Upper lobe of left lung (tissue), 6 donors: Measurements from ENCODE around the gene TNFAIP8. TPM values are rescaled to one million over a fixed set of nuclear protein-coding genes. Genes with fewer than 3 reads are reported as not detected.

Experiments used
- ATAC-seq, 2 donors: fragments of 200-7000 bp; cut with Tn5 transposase; one replicate each; pipeline ENCODE4 v1.9.1; 2022; ENCODE audit warnings: mild to moderate bottlenecking in 2 of 2, moderate library complexity in 2 of 2; ENCODE audit not compliant: low FRiP score in 2 of 2
- DNase-seq, 2 donors: peaks; one replicate each; pipeline ENCODE4 v3.0.0-alpha.2; 2019 to 2020
- H3K27ac ChIP-seq, 4 donors: fragments of 200-600 bp; sonication (generic); one replicate each; pipeline ENCODE4 v1.5.1; 2016 to 2019
- H3K27me3 ChIP-seq, 4 donors: fragments of 200-600 bp; sonication (generic); one replicate each; pipeline ENCODE4 v1.5.1; 2017 to 2019
- H3K36me3 ChIP-seq, 4 donors: fragments of 200-600 bp; sonication (generic); one replicate each; pipeline ENCODE4 v1.5.1; 2016 to 2019
- H3K4me1 ChIP-seq, 4 donors: fragments of 200-600 bp; sonication (generic); one replicate each; pipeline ENCODE4 v1.5.1; 2018 to 2019
- H3K4me3 ChIP-seq, 4 donors: fragments of 200-600 bp; sonication (generic); one replicate each; pipeline ENCODE4 v1.5.1; 2017 to 2019; ENCODE audit warnings: mild to moderate bottlenecking in 2 of 4, moderate library complexity in 1 of 4
- H3K9me3 ChIP-seq, 4 donors: fragments of 200-600 bp; sonication (generic); one replicate each; pipeline ENCODE4 v1.5.1; 2018 to 2019
- CTCF ChIP-seq, 6 experiments: fragments of 450-650 bp in 4 of 6; fragments of 200-600 bp in 2 of 6; sonication (generic) in 2 of 6; IDR thresholded peaks; one replicate each; pipeline ENCODE4 v1.5.1; 2016 to 2019; ENCODE audit warnings: antibody characterized with exemption in 6 of 6
- EP300 ChIP-seq, 4 donors: sonication (generic); formaldehyde crosslinking; IDR thresholded peaks; one replicate each; pipeline ENCODE4 v1.5.1; 2017; ENCODE audit warnings: antibody characterized with exemption in 4 of 4, control low read depth in 2 of 4
- POLR2A ChIP-seq, 4 donors: fragments of 450-650 bp; IDR thresholded peaks; one replicate each; pipeline ENCODE4 v1.5.1; 2016 to 2017; ENCODE audit warnings: antibody characterized with exemption in 4 of 4, mild to moderate bottlenecking in 2 of 4
- POLR2AphosphoS5 ChIP-seq, 2 donors: sonication (generic); formaldehyde crosslinking; IDR thresholded peaks; one replicate each; pipeline ENCODE4 v1.5.1; 2017; ENCODE audit warnings: antibody characterized with exemption in 2 of 2
- WGBS, 2 donors: methylation state at CpG; one replicate each; pipeline ENCODE4 v1.1.5; 2017 to 2018; 5-methylcytosine and 5-hydroxymethylcytosine counted together
- total RNA-seq, 6 donors: library from RNA; depleted of rRNA in 4 of 6; stranded (reverse); fragments of >200 nt in 4 of 6; gene quantifications; one replicate each; pipeline versions ENCODE4 v1.1.0 to v1.2.1, GENCODE V29; 2016 to 2021
- donor health status: DM: no; HTN: no; CAD: no; lungs with moderate emphysema.
- donor health status: DM: no; HTN: yes; CAD: no; lungs with severe emphysema.

The TNFAIP8 gene
- total RNA-seq, 6 donors from 2014 or later = 14.7 to 33.2 (median 19.7) TPM

GRCh38 chr5:119379096-119379495 is 23.3 kb downstream of the TNFAIP8 start:
- no peaks in the 10 kb centered on the region for H3K36me3 ChIP-seq
- no peaks in the 10 kb centered on the region for H3K9me3 ChIP-seq
- H3K27ac ChIP-seq = no peak overlapping the region
- WGBS, 2 donors = 80 to 85% methylated on average over 2 of the region's 2 CpGs
- peaks cover 0 to 15% (median 3%) of the 10 kb centered on the region in 4 donors for H3K4me1 ChIP-seq
- ATAC-seq = no peak
- no peak for DNase-seq
- no peak for TF ChIP-seq POLR2AphosphoS5 (IDR thresholded peaks at IDR 0.05)
- no peak overlapping the region for H3K4me3 ChIP-seq
- H3K27me3 ChIP-seq = no peaks in the 10 kb centered on the region

GRCh38 chr5:119379942-119380547 is 24.2 kb downstream of the TNFAIP8 start:
- H3K27me3 ChIP-seq = no peaks in the 10 kb centered on the region
- no peaks in the 10 kb centered on the region for H3K36me3 ChIP-seq
- peaks cover 0 to 17% (median 3%) of the 10 kb centered on the region in 4 donors for H3K4me1 ChIP-seq
- H3K4me3 ChIP-seq = no peak overlapping the region
- WGBS, 2 donors = 90 to 93% methylated on average over 2 of the region's 2 CpGs
- no peak overlapping the region for H3K27ac ChIP-seq
- H3K9me3 ChIP-seq = no peaks in the 10 kb centered on the region
- TF ChIP-seq POLR2AphosphoS5 (IDR thresholded peaks at IDR 0.05) (no peak), EP300 (IDR thresholded peaks at IDR 0.05) (no peak), CTCF (IDR thresholded peaks at IDR 0.05) (no peak), POLR2A (IDR thresholded peaks at IDR 0.05) (no peak)
- DNase-seq (no peak), ATAC-seq (no peak)

- no peaks in the 10 kb centered on the region for H3K27me3 ChIP-seq
- no peak overlapping the region for H3K4me3 ChIP-seq
- peaks cover 2 to 37% (median 13%) of the 10 kb centered on the region in 4 donors for H3K4me1 ChIP-seq
- TF ChIP-seq POLR2AphosphoS5 (IDR thresholded peaks at IDR 0.05) (no peak), CTCF (IDR thresholded peaks at IDR 0.05) (no peak), POLR2A (IDR thresholded peaks at IDR 0.05) (no peak), EP300 (IDR thresholded peaks at IDR 0.05) (no peak)
- ATAC-seq = no peak
- H3K36me3 ChIP-seq = no peaks in the 10 kb centered on the region
- H3K9me3 ChIP-seq = no peaks in the 10 kb centered on the region
- DNase-seq = no peak
- no peak overlapping the region for H3K27ac ChIP-seq
- WGBS, 2 donors = 80 to 84% methylated on average over 3 of the region's 3 CpGs
Observed at GRCh38 chr5:119382169-119382568, 26.4 kb downstream of the TNFAIP8 start.

- H3K9me3 ChIP-seq = no peaks in the 10 kb centered on the region
- H3K4me3 ChIP-seq = no peak overlapping the region
- H3K36me3 ChIP-seq = no peaks in the 10 kb centered on the region
- 98 to 100% methylated on average over 1 of the region's 1 CpG for whole genome bisulfite sequencing, 2 donors
- no peak for TF ChIP-seq EP300 (IDR thresholded peaks at IDR 0.05)
- TF ChIP-seq CTCF (IDR thresholded peaks at IDR 0.05) = no peak
- TF ChIP-seq POLR2A (IDR thresholded peaks at IDR 0.05) = no peak
- TF ChIP-seq POLR2AphosphoS5 (IDR thresholded peaks at IDR 0.05) = no peak
- ATAC-seq (no peak), DNase-seq (no peak)
- H3K27ac ChIP-seq = no peak overlapping the region
- H3K27me3 ChIP-seq = no peaks in the 10 kb centered on the region
- peaks cover 6 to 44% (median 18%) of the 10 kb centered on the region in 4 donors for H3K4me1 ChIP-seq
Observed at GRCh38 chr5:119383008-119383407, 27.2 kb downstream of the TNFAIP8 start.

GRCh38 chr5:119385136-119385535 is 29.3 kb downstream of the TNFAIP8 start:
- TF ChIP-seq CTCF (IDR thresholded peaks at IDR 0.05) = no peak
- TF ChIP-seq EP300 (IDR thresholded peaks at IDR 0.05) = no peak
- TF ChIP-seq POLR2AphosphoS5 (IDR thresholded peaks at IDR 0.05) = no peak
- TF ChIP-seq POLR2A (IDR thresholded peaks at IDR 0.05) = no peak
- no peak overlapping the region for H3K27ac ChIP-seq
- DNase-seq = no peak

More at GRCh38 chr5:119385136-119385535, 29.3 kb downstream of the TNFAIP8 start:
- 77 to 81% methylated on average over 3 of the region's 3 CpGs for WGBS, 2 donors
- Histone ChIP-seq H3K27me3 (no peaks in the 10 kb centered on the region), H3K36me3 (no peaks in the 10 kb centered on the region), H3K9me3 (no peaks in the 10 kb centered on the region), H3K4me3 (no peak overlapping the region), H3K4me1 (peaks cover 6 to 39% (median 22%) of the 10 kb centered on the region in 4 donors)
- ATAC-seq = no peak
